Stomach (tissue), 9 donors: ENCODE data around the gene NR0B2. TPM values are rescaled to one million over a fixed set of nuclear protein-coding genes. Genes with fewer than 3 reads are reported as not detected.
"Not testable (repeated sequence)": the region's sequence is repeated elsewhere in the genome, so short reads cannot be mapped to it uniquely, and the experiment has no call there.

Source experiments
- DNase-seq, 2 donors: peaks; one replicate each; pipeline versions ENCODE4 v3.0.0 to v3.0.0-alpha.2; 2013 to 2019
- H3K27ac ChIP-seq, 5 donors: fragments of 200-600 bp in 4 of 5; sonication (generic) in 4 of 5; one replicate each; pipeline ENCODE4 v1.5.1; 2013 to 2019; ENCODE audit warnings: mild to moderate bottlenecking in 1 of 5, moderate library complexity in 1 of 5
- H3K27me3 ChIP-seq, 3 donors: fragments of 200-600 bp; sonication (generic); one replicate each; pipeline ENCODE4 v1.5.1; 2017 to 2019; ENCODE audit warnings: mixed run types in 1 of 3
- H3K36me3 ChIP-seq, 4 donors: fragments of 200-600 bp; sonication (generic); 1 replicate in 3 of 4; 2 replicates in 1 of 4; pipeline ENCODE4 v1.5.1; 2016 to 2019
- H3K4me1 ChIP-seq, 4 donors: fragments of 200-600 bp; sonication (generic); one replicate each; pipeline ENCODE4 v1.5.1; 2016 to 2019
- H3K4me3 ChIP-seq, 4 donors: fragments of 200-600 bp; sonication (generic) in 3 of 4; one replicate each; pipeline ENCODE4 v1.5.1; 2016 to 2019; ENCODE audit warnings: mild to moderate bottlenecking in 1 of 4
- H3K9me3 ChIP-seq, 4 donors: fragments of 200-600 bp; sonication (generic); one replicate each; pipeline ENCODE4 v1.5.1; 2016 to 2019
- CTCF ChIP-seq, 7 experiments: fragments of 450-650 bp in 4 of 7; fragments of 200-600 bp in 3 of 7; sonication (generic) in 3 of 7; IDR thresholded peaks; one replicate each; pipeline ENCODE4 v1.5.1; 2016 to 2019; ENCODE audit warnings: antibody characterized with exemption in 7 of 7, control low read depth in 2 of 7, mild to moderate bottlenecking in 1 of 7
- EP300 ChIP-seq: sonication (generic); formaldehyde crosslinking; IDR thresholded peaks from one replicate; pipeline ENCODE4 v1.6.1; 2017; ENCODE audit warnings: antibody characterized with exemption
- POLR2A ChIP-seq, 4 donors: fragments of 450-650 bp; IDR thresholded peaks; one replicate each; pipeline ENCODE4 v1.6.1; 2016; ENCODE audit warnings: antibody characterized with exemption in 4 of 4, control low read depth in 2 of 4, mild to moderate bottlenecking in 1 of 4, moderate library complexity in 1 of 4
- POLR2AphosphoS5 ChIP-seq, 3 donors: sonication (generic); formaldehyde crosslinking; IDR thresholded peaks; one replicate each; pipeline ENCODE4 v1.6.1; 2016; ENCODE audit warnings: antibody characterized with exemption in 3 of 3
- WGBS, 5 donors: extraction: QIAGEN DNeasy Blood & Tissue Kit in 3 of 5; methylation state at CpG; one replicate each; pipeline versions ENCODE4 v1.1.5 to v1.1.7; 2013 to 2018; 5-methylcytosine and 5-hydroxymethylcytosine counted together
- intact Hi-C: fragments of 100-400 bp; cut with DNase I; formaldehyde crosslinking; loops from one replicate; pipeline ENCODE4 v1.15.1; 2023; ENCODE audit warnings: low total_unique reads
- polyA plus RNA-seq, 3 donors: library from polyadenylated mRNA; stranded (reverse); fragments of 200-250 nt; gene quantifications; one replicate each; pipeline ENCODE4 v1.2.3, GENCODE V29; 2013
- total RNA-seq, 5 donors: library from RNA; depleted of rRNA; stranded (reverse); fragments of >200 nt; gene quantifications; one replicate each; pipeline versions ENCODE4 v1.1.0 to v1.2.3, GENCODE V29; 2014 to 2016
- donor health status: healthy with polysubstance abuse.
- donor health status: Bipolar disorder and iron deficiency.
- donor health status: healthy.

NR0B2 gene
- total and polyA plus RNA-seq, 8 donors: 8.3 to 63.3 (median 26.5) TPM; not detected in 2

- no peak for TF ChIP-seq POLR2A (IDR thresholded peaks at IDR 0.05)
- no peak for TF ChIP-seq CTCF (IDR thresholded peaks at IDR 0.05)
- no peak for TF ChIP-seq POLR2AphosphoS5 (IDR thresholded peaks at IDR 0.05)
- TF ChIP-seq EP300: no peak
- Histone ChIP-seq H3K4me3 (no peak overlapping the region), H3K9me3 (no peaks in the 10 kb centered on the region), H3K27me3 (no peaks in the 10 kb centered on the region), H3K4me1 (peaks cover 20 to 36% (median 29%) of the 10 kb centered on the region in 4 donors), H3K27ac (peak overlapping the region in 1 of 5 donors; percentile 9), H3K36me3 (peaks cover 63 to 78% (median 75%) of the 10 kb centered on the region in 4 donors)
- WGBS, 5 donors: 77 to 94% (median 88%) methylated on average over 1 of the region's 1 CpG
- intact Hi-C loops: no loop called here
- no peak for DNase-seq
Observed at GRCh38 chr1:26888231-26888630, 25.5 kb downstream of the NR0B2 start.

- H3K36me3 ChIP-seq: peaks cover 63 to 78% (median 75%) of the 10 kb centered on the region in 4 donors
- DNase-seq: peak in 1 of 2 donors; percentile 57
Observed at GRCh38 chr1:26887125-26887524, 26.6 kb downstream of the NR0B2 start.

GRCh38 chr1:26882696-26883463 is 30.9 kb downstream of the NR0B2 start:
- no peaks in the 10 kb centered on the region for H3K9me3 ChIP-seq
- no peaks in the 10 kb centered on the region for H3K27me3 ChIP-seq
- H3K4me3 ChIP-seq: no peak overlapping the region
- intact Hi-C loops: no loop called here
- H3K4me1 ChIP-seq: peaks cover 0 to 13% (median 2%) of the 10 kb centered on the region in 4 donors
- WGBS, 5 donors: 81 to 90% (median 88%) methylated on average over 5 of the region's 5 CpGs
- no peak for DNase-seq
- TF ChIP-seq POLR2AphosphoS5 (IDR thresholded peaks at IDR 0.05) (no peak), CTCF (IDR thresholded peaks at IDR 0.05) (no peak), POLR2A (IDR thresholded peaks at IDR 0.05) (no peak), EP300 (no peak)
- no peak overlapping the region for H3K27ac ChIP-seq
- peaks cover 85 to 99% (median 99%) of the 10 kb centered on the region in 4 donors for H3K36me3 ChIP-seq

More at GRCh38 chr1:26887125-26887524, 26.6 kb downstream of the NR0B2 start:
- TF ChIP-seq POLR2AphosphoS5 (IDR thresholded peaks at IDR 0.05) (no peak), CTCF (IDR thresholded peaks at IDR 0.05) (peak in 3 of 7 experiments; percentile 13 to 37 (median 32))
- WGBS, 5 donors: 28 to 86% (median 59%) methylated on average over 1 of the region's 1 CpG
- H3K9me3 ChIP-seq: no peaks in the 10 kb centered on the region
- no peak overlapping the region for H3K4me3 ChIP-seq
- intact Hi-C loops: no loop called here
- H3K4me1 ChIP-seq: peaks cover 20 to 36% (median 29%) of the 10 kb centered on the region in 4 donors
- no peaks in the 10 kb centered on the region for H3K27me3 ChIP-seq
- H3K27ac ChIP-seq: no peak overlapping the region

GRCh38 chr1:26881611-26882010 is 32.2 kb downstream of the NR0B2 start:
- DNase-seq, H3K4me3 ChIP-seq, H3K27me3 ChIP-seq, H3K4me1 ChIP-seq, H3K9me3 ChIP-seq, H3K27ac ChIP-seq, intact Hi-C loops: not testable (repeated sequence)
- WGBS, 5 donors: 79 to 84% (median 81%) methylated on average over 6 of the region's 6 CpGs
- H3K36me3 ChIP-seq: peaks cover 83 to 98% (median 96%) of the 10 kb centered on the region in 4 donors

GRCh38 chr1:26879793-26880192 is 34.0 kb downstream of the NR0B2 start:
- H3K36me3 ChIP-seq: peaks cover 68 to 91% (median 88%) of the 10 kb centered on the region in 4 donors
- WGBS, 5 donors: 92 to 97% (median 95%) methylated on average over 4 of the region's 4 CpGs
- DNase-seq: no peak
- H3K4me1 ChIP-seq: peaks cover 0 to 8% (median 3%) of the 10 kb centered on the region in 4 donors
- H3K4me3 ChIP-seq: no peak overlapping the region
- H3K27me3 ChIP-seq: no peaks in the 10 kb centered on the region
- H3K9me3 ChIP-seq: no peaks in the 10 kb centered on the region
- H3K27ac ChIP-seq: no peak overlapping the region
- TF ChIP-seq EP300 (no peak), POLR2AphosphoS5 (IDR thresholded peaks at IDR 0.05) (no peak), CTCF (IDR thresholded peaks at IDR 0.05) (no peak), POLR2A (IDR thresholded peaks at IDR 0.05) (no peak)
- intact Hi-C loops: loop anchor here (10.0 kb wide), 1 partner anchor 65 kb away; no protein-coding TSS in a partner anchor
